Caco-2 (cell line): ENCODE measurements around the gene ALG6. TPM values are rescaled to one million over a fixed set of nuclear protein-coding genes. Genes with fewer than 3 reads are reported as not detected.

Source experiments
- Bru-seq: library from RNA; stranded (reverse); fragments of 400-500 nt; gene quantifications from one replicate; lab custom pipeline; 2021; lab: Mats Ljungman, UMichigan
- BruChase-seq, 2 experiments: library from RNA; stranded (reverse); fragments of 400-500 nt; gene quantifications; one replicate each; lab custom pipeline; 2021; lab: Mats Ljungman, UMichigan
- BruUV-seq: library from RNA; stranded (reverse); fragments of 400-500 nt; replicated peaks from 2 replicates; lab custom pipeline; 2021; lab: Mats Ljungman, UMichigan
- CTCF ChIA-PET: fragments of 300-600 bp; sonication (Branson Sonifier 250); formaldehyde crosslinking; loops from one replicate; lab custom pipeline; 2022; ENCODE audit warnings: antibody characterized with exemption; lab: Charles Lee
- POLR2A ChIA-PET: fragments of 300-600 bp; sonication (Branson Sonifier 250); formaldehyde crosslinking; loops from one replicate; lab custom pipeline; 2022; ENCODE audit warnings: antibody characterized with exemption; lab: Charles Lee
- DNase-seq, 2 experiments: peaks; one replicate each; pipeline versions ENCODE4 v3.0.0 to v3.0.0-alpha.2; 2020 to 2022
- H3K27me3 ChIP-seq: replicated peaks from 2 replicates; pipeline ENCODE4 v1.6.0; 2011; ENCODE audit warnings: low read length; ENCODE audit not compliant: control insufficient read depth, insufficient read depth
- H3K36me3 ChIP-seq: 2 replicates; pipeline ENCODE4 v1.5.1; 2011; ENCODE audit warnings: low read length; ENCODE audit not compliant: control insufficient read depth, insufficient read depth
- H3K4me1 ChIP-seq: fragments of 250-450 bp; sonication (Bioruptor Pico); 2 replicates; pipeline ENCODE4 v1.5.1; 2020; ENCODE audit warnings: mild to moderate bottlenecking
- H3K4me3 ChIP-seq: 2 replicates; pipeline ENCODE4 v1.5.1; 2011; ENCODE audit warnings: low read depth, mild to moderate bottlenecking, control low read depth, low read length
- H3K9me3 ChIP-seq: fragments of 250-450 bp; sonication (Bioruptor Pico); 2 replicates; pipeline ENCODE4 v1.5.1; 2020; ENCODE audit warnings: mild to moderate bottlenecking, moderate library complexity
- H3K27ac Mint-ChIP-seq: one replicate; pipeline ENCODE4 v1.8.0; 2022; ENCODE audit warnings: mixed read lengths; ENCODE audit not compliant: unreplicated experiment
- H3K27me3 Mint-ChIP-seq: one replicate; pipeline ENCODE4 v1.8.0; 2022; ENCODE audit warnings: mixed read lengths; ENCODE audit not compliant: insufficient read depth, unreplicated experiment
- H3K36me3 Mint-ChIP-seq: one replicate; pipeline ENCODE4 v1.8.0; 2022; ENCODE audit warnings: mild to moderate bottlenecking, mixed read lengths; ENCODE audit not compliant: insufficient read depth, unreplicated experiment
- H3K4me1 Mint-ChIP-seq: one replicate; pipeline ENCODE4 v1.8.0; 2022; ENCODE audit warnings: low read depth, mixed read lengths; ENCODE audit not compliant: unreplicated experiment
- H3K4me3 Mint-ChIP-seq: one replicate; pipeline ENCODE4 v1.8.0; 2022; ENCODE audit warnings: mild to moderate bottlenecking, moderate library complexity, mixed read lengths; ENCODE audit not compliant: unreplicated experiment
- H3K9me3 Mint-ChIP-seq: one replicate; pipeline ENCODE4 v1.8.0; 2022; ENCODE audit warnings: mixed read lengths; ENCODE audit not compliant: unreplicated experiment
- intact Hi-C: fragments of 100-400 bp; cut with micrococcal nuclease; formaldehyde crosslinking; loops from one replicate; pipeline ENCODE4 v1.10.0; 2022; ENCODE audit not compliant: unreplicated experiment
- long read RNA-seq: library from polyadenylated mRNA; stranded (forward); transcript quantifications from one replicate; pipeline ENCODE4 v2.0.0, GENCODE V29; 2022
- total RNA-seq: library from RNA; stranded (reverse); gene quantifications from 2 replicates; pipeline ENCODE4 v1.2.3, GENCODE V29; 2022
- TF ChIP-seq, protein P1 (sequence below), 2 experiments: fragments of 200-600 bp in 1 of 2; IDR thresholded peaks; 1 replicate in 1 of 2; 2 replicates in 1 of 2; pipeline versions ENCODE4 v1.5.1 to v1.8.0; 2011 to 2022; ENCODE audit warnings: antibody characterized with exemption in 1 of 2, control low read depth in 1 of 2, inconsistent platforms in 1 of 2, low read depth in 1 of 2, low read length in 1 of 2, mild to moderate bottlenecking in 1 of 2, moderate library complexity in 1 of 2; ENCODE audit not compliant: insufficient read depth in 1 of 2, severe bottlenecking in 1 of 2, unreplicated experiment in 1 of 2

ALG6 gene
- total RNA-seq (9.2 and 9.4 TPM in 2 replicates), Bru-seq, nascent RNA (percentile 51 among the genes with signal in this experiment), BruChase-seq, experiment 1, labeled RNA remaining after a 2-hour chase (percentile 58 among the genes with signal in this experiment), BruChase-seq, experiment 2, labeled RNA remaining after a 6-hour chase (percentile 56 among the genes with signal in this experiment)
- long read RNA-seq, transcript ALG6-202 (15 exons, 3,371 nt) = major isoform, 24 of 29 reads
- long read RNA-seq, partial matches to known transcripts = 3 of 29 reads
- long read RNA-seq, other reads (novel, unspliced or antisense) = 2 of 29 reads

DNA sequence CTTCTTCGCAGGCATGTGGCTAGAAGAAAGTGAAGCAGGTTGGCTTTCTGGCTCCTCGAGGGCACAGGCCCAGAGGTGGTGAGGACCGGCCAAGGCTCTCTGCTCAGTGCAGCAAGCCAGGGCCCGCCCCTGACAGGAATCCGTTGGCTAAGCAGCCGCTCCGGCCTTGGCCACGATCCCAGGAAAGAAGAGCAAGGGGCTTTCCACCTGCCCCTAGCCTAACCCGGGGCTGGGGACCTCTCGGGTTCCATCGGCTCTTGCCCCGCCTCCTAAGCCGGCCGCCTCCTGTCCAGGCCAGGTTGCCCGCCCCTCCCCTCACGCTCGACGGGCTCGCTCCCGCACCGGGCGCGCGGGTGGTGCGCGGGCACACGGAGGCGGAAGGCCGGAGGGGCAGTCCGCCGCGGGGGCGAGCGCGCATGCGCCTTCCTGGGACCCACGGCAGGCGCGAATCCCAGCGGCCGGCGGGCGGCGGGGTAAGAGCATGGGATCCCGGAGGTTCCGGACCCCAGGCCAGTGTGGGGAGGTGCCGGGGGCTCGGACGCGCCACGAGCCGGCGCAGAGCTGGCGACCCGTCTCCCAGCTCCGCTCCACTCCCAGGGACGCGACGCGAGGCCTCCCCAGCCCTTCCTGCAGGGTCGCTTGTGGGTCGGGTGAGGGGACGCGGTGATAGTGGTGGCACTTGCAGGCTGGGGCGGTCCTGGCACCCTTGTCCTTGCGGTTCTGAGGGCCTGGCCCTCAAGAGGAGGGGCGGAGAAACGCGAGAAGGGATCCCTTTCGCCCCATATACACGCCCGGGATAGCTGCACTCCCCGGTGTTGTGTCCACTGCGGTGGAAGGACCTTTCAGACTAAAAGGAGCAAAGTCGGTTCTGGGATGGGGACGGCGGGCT, at the start of gene ALG6:
Gene ALG6 (plus strand): TSS at position 413 of the 889 bp plus-strand sequence. CDS start 3,351 bp downstream, outside the sequence.
- H3K4me3 Mint-ChIP-seq = peak within 1 kb of the TSS; percentile 97
- Histone ChIP-seq H3K9me3 (no peaks in the 10 kb centered on the region), H3K27me3 (no peaks in the 10 kb centered on the region), H3K4me3 (peak within 1 kb of the TSS; percentile 87), H3K4me1 (no peaks in the 10 kb centered on the region), H3K36me3 (no peaks in the 10 kb centered on the region)
- CTCF ChIA-PET = interaction anchor here (0.5 kb wide), 1 partner anchor 1641 kb away, joined by 4 read pairs; no protein-coding TSS in a partner anchor
- no peaks in the 10 kb centered on the region for H3K9me3 Mint-ChIP-seq
- no TSS peak for BruUV-seq
- intact Hi-C loops = loop anchor here (5.0 kb wide), 2 partner anchors 40 to 75 kb away; no protein-coding TSS in a partner anchor
- H3K4me1 Mint-ChIP-seq = peaks cover 7% of the 10 kb centered on the region
- H3K27me3 Mint-ChIP-seq = no peaks in the 10 kb centered on the region
- peak within 1 kb of the TSS; percentile 82 for H3K27ac Mint-ChIP-seq
- peak; percentile 90 to 94 for DNase-seq
- TF ChIP-seq, protein P1, sequence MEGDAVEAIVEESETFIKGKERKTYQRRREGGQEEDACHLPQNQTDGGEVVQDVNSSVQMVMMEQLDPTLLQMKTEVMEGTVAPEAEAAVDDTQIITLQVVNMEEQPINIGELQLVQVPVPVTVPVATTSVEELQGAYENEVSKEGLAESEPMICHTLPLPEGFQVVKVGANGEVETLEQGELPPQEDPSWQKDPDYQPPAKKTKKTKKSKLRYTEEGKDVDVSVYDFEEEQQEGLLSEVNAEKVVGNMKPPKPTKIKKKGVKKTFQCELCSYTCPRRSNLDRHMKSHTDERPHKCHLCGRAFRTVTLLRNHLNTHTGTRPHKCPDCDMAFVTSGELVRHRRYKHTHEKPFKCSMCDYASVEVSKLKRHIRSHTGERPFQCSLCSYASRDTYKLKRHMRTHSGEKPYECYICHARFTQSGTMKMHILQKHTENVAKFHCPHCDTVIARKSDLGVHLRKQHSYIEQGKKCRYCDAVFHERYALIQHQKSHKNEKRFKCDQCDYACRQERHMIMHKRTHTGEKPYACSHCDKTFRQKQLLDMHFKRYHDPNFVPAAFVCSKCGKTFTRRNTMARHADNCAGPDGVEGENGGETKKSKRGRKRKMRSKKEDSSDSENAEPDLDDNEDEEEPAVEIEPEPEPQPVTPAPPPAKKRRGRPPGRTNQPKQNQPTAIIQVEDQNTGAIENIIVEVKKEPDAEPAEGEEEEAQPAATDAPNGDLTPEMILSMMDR (IDR thresholded peaks at IDR 0.05; ENCODE audit: insufficient read depth in 1 of 2, low read depth in 1 of 2, low read length in 1 of 2, severe bottlenecking in 1 of 2, unreplicated experiment in 1 of 2) = no peak
- POLR2A ChIA-PET = interaction anchor here (0.6 kb wide), 1 partner anchor 884 kb away, joined by 4 read pairs; no protein-coding TSS in a partner anchor
- no peaks in the 10 kb centered on the region for H3K36me3 Mint-ChIP-seq

GRCh38 chr1:63317817-63318152, 49.6 kb upstream of the ALG6 start:
- ChIA-PET POLR2A (no interaction called here), CTCF (no interaction called here)
- BruUV-seq = no TSS peak
- intact Hi-C loops = loop anchor here (2.0 to 5.0 kb wide), 2 partner anchors 123 to 930 kb away; no protein-coding TSS in a partner anchor
- peak overlapping the region; percentile 62 for H3K4me3 Mint-ChIP-seq
- Histone ChIP-seq H3K9me3 (no peaks in the 10 kb centered on the region), H3K4me1 (0 out of 2 replicates have a peak, but pooled peaks cover 3% of the 10 kb centered on the region), H3K27me3 (no peaks in the 10 kb centered on the region), H3K4me3 (peak overlapping the region; percentile 47), H3K36me3 (no peaks in the 10 kb centered on the region)
- no peaks in the 10 kb centered on the region for H3K36me3 Mint-ChIP-seq
- peaks cover 26% of the 10 kb centered on the region for H3K27me3 Mint-ChIP-seq
- H3K9me3 Mint-ChIP-seq = no peaks in the 10 kb centered on the region
- no peak overlapping the region for H3K27ac Mint-ChIP-seq
- DNase-seq = no peak
- H3K4me1 Mint-ChIP-seq = no peaks in the 10 kb centered on the region
- TF ChIP-seq, protein P1 (IDR thresholded peaks at IDR 0.05; ENCODE audit: insufficient read depth in 1 of 2, low read depth in 1 of 2, low read length in 1 of 2, severe bottlenecking in 1 of 2, unreplicated experiment in 1 of 2) = no peak
